HUDEP-2 (cell line): ENCODE results near the gene TKFC.

Source experiments
- DNase-seq, 76 experiments: peaks; one replicate each; lab custom pipeline; 2025; ENCODE audit not compliant: unreplicated experiment in 76 of 76; lab: John Stamatoyannopoulos, UW

The TKFC gene

GRCh38 chr11:61332797-61333549, at the start of gene TKFC, which contains the start of gene DDB1:
TSS of gene TKFC (plus strand) at chr11:61333228. CDS start at chr11:61334729, 1,501 bp downstream.
TSS of gene DDB1 (minus strand) at chr11:61333105. CDS start at chr11:61332968, 137 bp downstream.
- peak in 74 of 76 experiments; percentile 45 to 95 (median 85) for DNase-seq

- DNase-seq, result no peak
These were observed 49.4 kb upstream of the TKFC start for GRCh38 chr11:61283613-61284012.

- DNase-seq, result peak in 75 of 76 experiments; percentile 72 to 97 (median 89)
These were observed 45.6 kb upstream of the TKFC start for GRCh38 chr11:61287338-61287977.

- peak in 16 of 76 experiments; percentile 10 to 36 (median 18) for DNase-seq
These were observed 41.9 kb upstream of the TKFC start for GRCh38 chr11:61290905-61291690.

GRCh38 chr11:61292356-61292755, 40.7 kb upstream of the TKFC start:
- peak in 7 of 76 experiments; percentile 2 to 37 (median 17) for DNase-seq

GRCh38 chr11:61293867-61294716, 38.9 kb upstream of the TKFC start:
- DNase-seq, result peak in 72 of 76 experiments; percentile 21 to 87 (median 66)

- DNase-seq, result peak in 73 of 76 experiments; percentile 13 to 85 (median 73)
These were observed 38.1 kb upstream of the TKFC start, which contains the start of gene VWCE for GRCh38 chr11:61294717-61295595. TSS of gene VWCE (minus strand) at chr11:61295316. CDS start at chr11:61295037, 279 bp downstream.

- peak in 2 of 76 experiments; percentile 10 to 37 for DNase-seq
These were observed 37.5 kb upstream of the TKFC start for GRCh38 chr11:61295596-61295926.

- no peak for DNase-seq
These were observed 35.7 kb upstream of the TKFC start for GRCh38 chr11:61297341-61297740.

GRCh38 chr11:61297746-61298145, 35.3 kb upstream of the TKFC start:
- DNase-seq, result no peak

- no peak for DNase-seq
These were observed 34.3 kb upstream of the TKFC start for GRCh38 chr11:61298663-61299244.

GRCh38 chr11:61302550-61302949, 30.5 kb upstream of the TKFC start:
- no peak for DNase-seq

GRCh38 chr11:61303725-61304124, 29.3 kb upstream of the TKFC start:
- DNase-seq, result no peak

GRCh38 chr11:61305417-61305816, 27.6 kb upstream of the TKFC start:
- DNase-seq, result no peak

- DNase-seq, result no peak
These were observed 26.8 kb upstream of the TKFC start for GRCh38 chr11:61306221-61306620.

- no peak for DNase-seq
These were observed 25.7 kb upstream of the TKFC start for GRCh38 chr11:61307354-61307753.

GRCh38 chr11:61309141-61309540, 23.9 kb upstream of the TKFC start:
- DNase-seq, result no peak

GRCh38 chr11:61309739-61310138, 23.3 kb upstream of the TKFC start:
- no peak for DNase-seq

GRCh38 chr11:61310749-61311148, 22.3 kb upstream of the TKFC start:
- no peak for DNase-seq
